ENCODE data around the gene SLC7A9.

Gene SLC7A9

DNA sequence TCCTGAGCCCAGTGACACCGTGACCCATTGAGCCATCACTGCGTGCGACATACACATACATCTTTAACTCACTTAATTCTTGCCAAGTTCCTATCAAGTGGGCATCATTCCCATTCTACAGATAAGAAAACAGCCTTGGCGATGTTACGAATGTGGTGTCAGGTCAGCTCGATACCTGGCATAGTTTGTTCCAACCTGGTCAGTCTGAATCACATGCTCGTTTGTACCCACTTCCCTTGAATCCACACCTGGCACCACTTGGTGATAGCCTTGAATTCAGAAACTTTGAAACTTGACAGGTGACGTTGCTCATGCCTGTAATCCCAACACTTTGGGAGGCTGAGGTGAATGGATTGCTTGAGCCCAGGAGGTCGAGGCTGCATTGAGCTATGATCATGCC is 59.1 kb downstream of the SLC7A9 start:
- TF ChIP-seq, protein P1, sequence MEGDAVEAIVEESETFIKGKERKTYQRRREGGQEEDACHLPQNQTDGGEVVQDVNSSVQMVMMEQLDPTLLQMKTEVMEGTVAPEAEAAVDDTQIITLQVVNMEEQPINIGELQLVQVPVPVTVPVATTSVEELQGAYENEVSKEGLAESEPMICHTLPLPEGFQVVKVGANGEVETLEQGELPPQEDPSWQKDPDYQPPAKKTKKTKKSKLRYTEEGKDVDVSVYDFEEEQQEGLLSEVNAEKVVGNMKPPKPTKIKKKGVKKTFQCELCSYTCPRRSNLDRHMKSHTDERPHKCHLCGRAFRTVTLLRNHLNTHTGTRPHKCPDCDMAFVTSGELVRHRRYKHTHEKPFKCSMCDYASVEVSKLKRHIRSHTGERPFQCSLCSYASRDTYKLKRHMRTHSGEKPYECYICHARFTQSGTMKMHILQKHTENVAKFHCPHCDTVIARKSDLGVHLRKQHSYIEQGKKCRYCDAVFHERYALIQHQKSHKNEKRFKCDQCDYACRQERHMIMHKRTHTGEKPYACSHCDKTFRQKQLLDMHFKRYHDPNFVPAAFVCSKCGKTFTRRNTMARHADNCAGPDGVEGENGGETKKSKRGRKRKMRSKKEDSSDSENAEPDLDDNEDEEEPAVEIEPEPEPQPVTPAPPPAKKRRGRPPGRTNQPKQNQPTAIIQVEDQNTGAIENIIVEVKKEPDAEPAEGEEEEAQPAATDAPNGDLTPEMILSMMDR (IDR thresholded peaks at IDR 0.05; ENCODE audit: low read depth, low read length): no peak
- no peak overlapping the region for H3K4me3 ChIP-seq (ENCODE audit: low read depth, low read length)
- H3K9me3 ChIP-seq: no peaks in the 10 kb centered on the region
- no peaks in the 10 kb centered on the region for H3K36me3 ChIP-seq
- no peaks in the 10 kb centered on the region for H3K27me3 ChIP-seq
- DNase-seq: no peak
- H3K4me1 ChIP-seq: no peaks in the 10 kb centered on the region

DNA sequence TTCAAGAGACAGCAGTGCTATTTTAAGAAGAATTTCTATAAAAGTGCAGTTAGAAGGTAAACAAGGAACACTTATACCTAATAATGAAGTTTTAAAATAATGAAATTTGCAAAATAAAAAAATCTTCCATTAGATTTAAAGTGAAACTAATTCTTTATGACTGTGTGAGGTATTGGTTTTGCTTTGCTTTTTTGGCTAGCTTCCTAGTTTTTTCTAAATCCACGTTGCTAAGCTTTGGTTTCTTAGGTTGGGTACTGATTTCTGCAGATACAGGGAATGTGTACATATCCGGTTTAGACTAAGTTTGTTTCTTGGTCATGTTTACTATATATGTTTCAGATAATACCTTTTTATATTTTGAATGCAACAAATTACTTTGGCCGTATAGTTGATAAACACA is 59.8 kb downstream of the SLC7A9 start:
- Histone ChIP-seq H3K27me3 (no peaks in the 10 kb centered on the region), H3K4me1 (no peaks in the 10 kb centered on the region), H3K4me3 (ENCODE audit: low read depth, low read length) (no peak overlapping the region), H3K36me3 (no peaks in the 10 kb centered on the region), H3K9me3 (no peaks in the 10 kb centered on the region)
- DNase-seq: no peak
- TF ChIP-seq, protein P1 (IDR thresholded peaks at IDR 0.05; ENCODE audit: low read depth, low read length): no peak

DNA sequence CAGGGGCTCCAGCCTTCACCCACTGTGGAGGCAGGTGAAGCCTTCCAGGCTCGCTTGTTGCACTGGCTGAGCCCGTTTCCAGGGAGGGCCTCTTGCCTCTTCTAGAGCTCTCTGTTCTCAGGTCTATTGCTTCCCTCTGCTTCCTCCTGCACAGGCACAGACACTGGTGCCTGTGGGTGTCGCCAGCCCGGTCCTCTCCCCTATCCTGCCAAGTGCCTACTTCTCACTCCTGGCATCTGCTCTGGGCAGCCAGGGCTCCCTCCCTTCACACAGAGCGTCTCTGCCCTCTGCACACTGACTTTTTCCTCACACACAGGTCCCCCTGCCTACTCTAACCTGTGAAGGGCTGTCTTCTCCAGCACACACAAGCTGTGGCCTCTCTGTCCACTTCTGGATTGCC is 60.3 kb downstream of the SLC7A9 start:
- Histone ChIP-seq H3K9me3 (no peaks in the 10 kb centered on the region), H3K36me3 (no peaks in the 10 kb centered on the region), H3K4me3 (ENCODE audit: low read depth, low read length) (no peak overlapping the region), H3K27me3 (no peaks in the 10 kb centered on the region), H3K4me1 (no peaks in the 10 kb centered on the region)
- TF ChIP-seq, protein P1 (IDR thresholded peaks at IDR 0.05; ENCODE audit: low read depth, low read length): no peak
- DNase-seq: no peak

DNA sequence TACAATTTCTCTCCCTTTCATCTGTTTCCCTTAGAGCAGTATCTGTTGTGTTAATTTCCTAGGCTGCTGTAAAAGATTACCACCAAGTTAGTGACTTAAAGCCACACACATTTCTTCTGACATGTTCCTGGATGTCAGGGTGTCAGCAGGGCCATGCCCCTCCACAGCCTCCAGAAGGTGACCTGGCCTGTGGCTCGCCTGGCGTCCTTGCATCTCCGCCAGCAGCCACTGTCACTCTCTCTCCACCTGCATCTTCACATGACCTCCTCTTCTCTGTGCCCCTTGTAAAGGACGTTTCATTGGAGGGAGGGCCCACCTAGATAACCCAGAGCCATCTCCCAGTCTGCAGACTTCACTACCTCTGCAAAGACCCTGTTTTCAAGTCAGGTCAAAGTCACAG is 61.3 kb downstream of the SLC7A9 start:
- Histone ChIP-seq H3K4me3 (ENCODE audit: low read depth, low read length) (no peak overlapping the region), H3K4me1 (no peaks in the 10 kb centered on the region), H3K9me3 (no peaks in the 10 kb centered on the region), H3K36me3 (no peaks in the 10 kb centered on the region), H3K27me3 (no peaks in the 10 kb centered on the region)
- TF ChIP-seq, protein P1 (IDR thresholded peaks at IDR 0.05; ENCODE audit: low read depth, low read length): no peak
- DNase-seq: no peak

DNA sequence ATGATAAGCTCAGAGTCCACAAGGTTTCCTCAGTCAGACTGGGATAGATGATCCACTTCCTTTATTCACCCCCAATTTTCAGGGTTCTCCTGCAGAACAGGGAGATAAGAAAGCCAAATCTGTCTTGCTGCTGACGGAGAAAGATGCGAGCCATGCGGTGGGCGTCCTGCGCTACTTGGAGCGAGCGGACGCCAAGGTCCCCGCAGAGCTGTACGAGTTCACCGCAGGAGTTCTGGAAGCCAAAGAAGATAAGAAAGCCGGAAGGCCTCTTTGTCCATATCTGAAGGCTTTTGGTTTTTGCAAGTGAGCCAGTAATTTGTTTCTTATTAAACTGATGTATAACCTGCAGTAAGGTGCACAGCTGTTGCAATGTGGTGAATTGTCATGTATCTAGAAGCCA is 66.7 kb downstream of the SLC7A9 start:
- TF ChIP-seq, protein P1 (IDR thresholded peaks at IDR 0.05; ENCODE audit: low read depth, low read length): no peak

DNA sequence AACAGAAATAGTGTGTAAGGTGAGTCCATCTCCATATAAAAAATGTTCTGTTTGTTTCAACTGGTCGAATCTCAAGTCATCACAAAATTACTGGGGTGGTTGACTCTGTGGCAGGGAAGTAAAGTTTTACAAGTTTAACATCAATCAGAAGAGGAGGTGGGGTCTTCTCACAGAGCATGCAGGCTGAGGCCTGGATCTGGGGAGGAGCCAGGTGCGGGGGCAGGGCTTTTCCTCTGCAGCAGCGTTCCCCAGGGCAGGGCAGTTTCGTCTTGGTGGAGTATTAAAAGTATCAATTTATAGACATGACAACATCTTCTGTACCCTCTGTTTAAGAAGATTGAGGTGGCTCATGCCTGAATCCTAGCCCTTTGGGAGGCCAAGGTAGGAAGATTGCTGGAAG is 68.8 kb downstream of the SLC7A9 start:
- Histone ChIP-seq H3K36me3 (no peaks in the 10 kb centered on the region), H3K27me3 (no peaks in the 10 kb centered on the region), H3K4me3 (ENCODE audit: low read depth, low read length) (no peak overlapping the region), H3K4me1 (no peaks in the 10 kb centered on the region), H3K9me3 (no peaks in the 10 kb centered on the region)
- TF ChIP-seq, protein P1 (IDR thresholded peaks at IDR 0.05; ENCODE audit: low read depth, low read length): no peak
- no peak for DNase-seq

More for the DNA sequence above, 66.7 kb downstream of the SLC7A9 start:
- Histone ChIP-seq H3K9me3 (no peaks in the 10 kb centered on the region), H3K27me3 (no peaks in the 10 kb centered on the region), H3K4me3 (ENCODE audit: low read depth, low read length) (no peak overlapping the region), H3K36me3 (no peaks in the 10 kb centered on the region), H3K4me1 (no peaks in the 10 kb centered on the region)
- no peak for DNase-seq
